ENCODE measurements around the gene KCNMB3.
"Not testable (repeated sequence)": the region's sequence is repeated elsewhere in the genome, so short reads cannot be mapped to it uniquely, and the experiment has no call there.

Gene KCNMB3

GRCh38 chr3:179250803-179251476, at the start of gene KCNMB3:
Gene KCNMB3, minus strand, starts transcription at chr3:179251114. Its CDS starts 124 bp downstream, at chr3:179250990.
- no peak within 1 kb of the TSS for H3K4me3 ChIP-seq (ENCODE audit: low read depth, low read length)

DNA sequence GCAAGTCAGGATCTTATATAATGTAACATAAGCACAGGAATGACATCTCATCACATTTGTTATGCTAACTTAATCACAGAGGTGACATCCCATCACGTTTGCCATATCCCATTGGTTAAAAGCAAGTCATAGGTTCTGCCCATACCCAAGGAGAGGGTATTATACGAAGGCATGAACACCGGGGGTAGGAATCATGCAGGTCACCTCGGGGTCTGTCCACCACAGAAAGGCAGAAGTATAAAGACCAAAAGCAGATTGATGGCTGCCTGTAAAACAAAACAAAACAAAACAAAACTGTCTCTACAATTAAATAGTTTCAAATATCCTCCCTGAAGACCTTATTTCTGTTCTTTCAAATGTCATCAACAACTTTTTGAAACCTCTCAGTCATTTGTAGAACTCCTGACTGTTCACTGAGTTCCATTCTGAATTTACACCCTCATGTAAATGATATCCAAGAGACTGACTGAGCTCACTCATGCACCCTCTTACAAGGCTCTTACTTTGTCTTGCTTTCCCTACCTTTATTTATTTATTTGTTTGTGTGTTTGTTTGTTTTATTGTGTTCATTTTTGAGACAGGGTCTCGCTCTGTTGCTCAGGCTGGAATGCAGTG, 49.2 kb upstream of the KCNMB3 start:
- no peak overlapping the region for H3K4me3 ChIP-seq (ENCODE audit: low read depth, low read length)

DNA sequence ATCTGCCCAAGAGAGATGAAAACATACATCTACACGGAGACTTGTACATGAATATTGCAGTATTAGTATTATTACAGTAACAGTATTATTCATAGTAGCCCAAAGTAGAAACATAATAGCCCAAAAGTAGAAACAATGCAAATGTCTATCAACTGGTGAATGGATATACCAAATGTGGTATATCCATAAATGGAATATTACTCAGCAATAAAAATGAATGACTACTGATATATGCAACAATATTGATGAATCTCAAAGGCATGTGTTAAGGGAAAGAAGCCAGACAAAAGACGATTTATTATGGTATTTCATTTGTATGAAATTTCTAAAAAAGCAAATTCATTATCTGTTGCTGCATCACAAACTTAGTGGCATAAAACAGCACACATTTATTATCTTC, 48.4 kb upstream of the KCNMB3 start:
- H3K4me3 ChIP-seq (ENCODE audit: low read depth, low read length) = no peak overlapping the region

GRCh38 chr3:179297971-179298725, 47.2 kb upstream of the KCNMB3 start:
- H3K4me3 ChIP-seq (ENCODE audit: low read depth, low read length) = no peak overlapping the region

GRCh38 chr3:179292450-179292849, 41.5 kb upstream of the KCNMB3 start:
- no peak overlapping the region for H3K4me3 ChIP-seq (ENCODE audit: low read depth, low read length)

DNA sequence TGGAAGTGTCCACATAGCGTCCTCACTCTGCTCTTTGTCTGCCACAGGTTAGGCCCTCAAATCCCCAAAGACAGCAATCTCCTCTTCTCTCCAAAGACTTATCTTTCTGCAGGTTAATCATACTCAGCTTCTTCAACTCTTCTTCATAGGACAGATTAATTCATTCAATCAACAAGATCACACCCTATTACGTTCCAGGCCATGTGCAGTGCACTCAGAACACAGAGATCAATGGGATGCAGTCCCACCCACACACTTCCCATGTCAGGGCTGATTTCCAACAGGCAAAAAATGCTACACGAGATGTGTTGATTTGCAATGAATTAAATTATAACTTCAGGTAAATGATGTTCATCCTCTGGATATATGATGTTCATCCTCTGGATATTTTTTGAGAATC, 38.4 kb upstream of the KCNMB3 start:
- H3K4me3 ChIP-seq (ENCODE audit: low read depth, low read length) = no peak overlapping the region

- H3K4me3 ChIP-seq (ENCODE audit: low read depth, low read length) = no peak overlapping the region
These were observed 37.9 kb upstream of the KCNMB3 start for GRCh38 chr3:179288845-179289244.

- H3K4me3 ChIP-seq (ENCODE audit: low read depth, low read length) = no peak overlapping the region
These were observed 35.4 kb upstream of the KCNMB3 start for GRCh38 chr3:179286331-179286730.

DNA sequence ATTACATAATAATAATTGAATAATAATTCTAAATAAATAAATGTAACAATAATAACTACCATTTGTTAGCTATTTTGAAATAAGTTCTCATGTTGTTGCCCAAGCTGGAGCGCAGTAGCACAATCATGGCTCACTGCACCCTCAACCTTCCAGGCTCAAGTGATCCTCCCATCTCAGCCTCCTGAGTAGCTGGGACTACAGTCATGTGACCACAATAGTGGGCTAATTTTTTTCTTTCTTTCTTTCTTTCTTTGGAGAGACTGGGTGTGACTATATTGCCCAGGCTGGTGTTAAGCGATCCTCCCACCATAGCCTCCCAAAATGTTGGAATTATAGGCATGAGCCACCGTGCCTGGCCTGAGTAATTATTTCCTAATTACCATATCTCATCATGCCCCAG, 30.9 kb upstream of the KCNMB3 start:
- no peak overlapping the region for H3K4me3 ChIP-seq (ENCODE audit: low read depth, low read length)

- no peak overlapping the region for H3K4me3 ChIP-seq (ENCODE audit: low read depth, low read length)
These were observed 28.9 kb upstream of the KCNMB3 start for GRCh38 chr3:179279837-179280236.

GRCh38 chr3:179278932-179279693, 28.2 kb upstream of the KCNMB3 start:
- no peak overlapping the region for H3K4me3 ChIP-seq (ENCODE audit: low read depth, low read length)

- no peak overlapping the region for H3K4me3 ChIP-seq (ENCODE audit: low read depth, low read length)
These were observed 27.2 kb upstream of the KCNMB3 start for GRCh38 chr3:179278151-179278550.

DNA sequence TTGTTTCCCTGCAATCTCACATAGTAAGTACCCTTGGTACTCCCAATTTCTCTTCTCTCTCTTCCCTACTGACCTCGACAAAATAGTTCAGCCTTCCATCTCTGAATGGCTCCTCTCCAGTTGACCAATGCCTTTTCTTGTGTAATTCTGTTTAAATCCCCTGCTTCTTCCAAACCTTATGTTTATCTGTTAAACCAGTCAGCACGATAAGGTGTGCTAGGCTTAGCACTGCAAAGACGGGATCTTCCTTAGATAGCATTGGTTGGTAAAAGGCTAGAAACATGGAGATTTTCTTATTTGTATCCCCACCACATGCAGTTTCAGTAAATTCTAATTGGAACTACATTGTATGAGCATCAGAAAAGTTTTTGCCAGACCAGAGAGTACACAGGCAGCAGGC, 25.8 kb upstream of the KCNMB3 start:
- no peak overlapping the region for H3K4me3 ChIP-seq (ENCODE audit: low read depth, low read length)

GRCh38 chr3:179276001-179276400, 25.1 kb upstream of the KCNMB3 start:
- no peak overlapping the region for H3K4me3 ChIP-seq (ENCODE audit: low read depth, low read length)

DNA sequence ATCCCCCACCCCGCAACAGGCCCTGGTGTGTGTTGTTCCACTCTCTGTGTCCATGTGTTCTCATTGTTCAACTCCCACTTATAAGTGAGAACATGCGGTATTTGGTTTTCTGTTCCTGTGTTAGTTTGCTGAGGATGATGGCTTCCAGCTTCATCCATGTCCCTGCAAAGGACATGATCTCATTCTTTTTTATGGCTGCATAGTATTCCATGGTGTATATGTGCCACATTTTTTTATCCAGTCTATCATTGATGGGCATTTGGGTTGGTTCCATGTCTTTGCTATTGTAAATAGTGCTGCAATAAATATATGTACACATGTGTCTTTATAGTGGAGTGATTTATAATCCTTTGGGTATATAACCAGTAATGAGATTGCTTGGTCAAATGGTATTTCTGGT, 23.5 kb upstream of the KCNMB3 start:
- H3K4me3 ChIP-seq (ENCODE audit: low read depth, low read length) = not testable (repeated sequence)

- H3K4me3 ChIP-seq (ENCODE audit: low read depth, low read length) = no peak overlapping the region
These were observed 21.5 kb upstream of the KCNMB3 start for GRCh38 chr3:179272385-179272784.

- no peak overlapping the region for H3K4me3 ChIP-seq (ENCODE audit: low read depth, low read length)
These were observed 18.3 kb upstream of the KCNMB3 start for GRCh38 chr3:179269152-179269707.

DNA sequence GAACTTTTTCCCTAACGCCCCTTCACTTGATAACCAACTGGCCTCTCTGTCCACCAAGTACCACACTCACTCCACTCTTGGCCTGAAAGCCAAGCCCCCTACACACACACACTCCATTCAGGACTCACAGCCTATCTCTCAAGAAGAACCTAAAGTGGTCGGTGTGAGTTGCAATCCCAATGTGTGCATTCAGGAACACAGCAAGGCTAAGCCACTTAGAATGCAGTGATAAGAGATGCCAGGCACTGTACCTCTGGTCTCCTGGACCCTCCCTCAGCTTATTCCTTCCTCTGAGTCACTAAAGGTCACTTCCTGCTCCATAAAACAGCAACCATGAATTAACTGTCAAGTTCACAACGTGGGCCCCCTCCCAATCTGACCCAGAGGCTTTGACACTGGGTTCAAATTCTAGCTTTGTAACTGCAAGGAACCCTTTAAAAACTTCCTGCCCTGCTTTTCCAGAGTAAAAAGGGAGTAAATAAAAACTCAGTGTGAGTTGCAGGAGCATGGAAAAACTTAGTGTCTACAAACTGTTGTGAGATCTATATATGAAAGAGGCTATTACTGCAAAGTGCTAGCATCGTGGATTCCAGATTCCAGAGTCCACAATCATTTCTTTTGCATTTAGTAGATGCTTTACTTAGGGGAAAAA, 17.6 kb upstream of the KCNMB3 start:
- H3K4me3 ChIP-seq (ENCODE audit: low read depth, low read length) = no peak overlapping the region

DNA sequence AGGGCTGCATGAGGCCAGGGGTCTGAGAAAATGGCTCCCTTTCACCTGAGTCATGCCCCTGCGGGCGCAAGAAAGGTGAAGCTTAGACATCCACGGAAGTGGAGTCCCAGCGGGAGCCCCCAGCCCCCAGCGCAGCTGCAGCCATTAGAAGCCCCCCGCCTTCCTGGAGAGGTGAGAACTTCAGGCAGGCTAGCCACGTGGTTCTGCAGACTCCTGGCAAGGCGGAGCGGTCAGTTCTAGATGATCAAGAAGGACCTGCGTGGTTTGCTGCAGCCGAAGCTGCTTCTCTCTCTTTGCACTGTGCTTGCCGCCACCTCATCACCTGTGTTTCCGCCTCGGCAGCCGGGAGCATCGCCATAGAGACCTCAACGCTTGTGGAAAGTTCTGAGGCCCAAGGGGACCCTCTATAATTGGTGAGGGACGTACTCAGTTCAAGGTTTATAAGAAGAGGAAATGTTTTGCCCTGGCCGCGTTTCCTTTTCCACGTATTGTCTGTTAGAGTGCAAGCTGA, 15.8 kb upstream of the KCNMB3 start:
- H3K4me3 ChIP-seq (ENCODE audit: low read depth, low read length) = no peak overlapping the region

- H3K4me3 ChIP-seq (ENCODE audit: low read depth, low read length) = no peak overlapping the region
These were observed 15.0 kb upstream of the KCNMB3 start for GRCh38 chr3:179265875-179266274.

Measured in iPS-11a (cell line).